Fibroblast of lung (primary cell): Measurements from ENCODE around the gene NAA16. TPM values are rescaled to one million over a fixed set of nuclear protein-coding genes. Genes with fewer than 3 reads are reported as not detected.

Experiments used
- DNase-seq, 2 donors: peaks; one replicate each; pipeline versions ENCODE4 v3.0.0 to v3.0.0-alpha.2; 2010; ENCODE audit warnings: low read depth in 2 of 2
- H2AFZ ChIP-seq: 2 replicates; pipeline ENCODE4 v1.5.1; 2012; ENCODE audit warnings: low read length, control low read depth, inconsistent platforms
- H3K27ac ChIP-seq: 2 replicates; pipeline ENCODE4 v1.5.1; 2011; ENCODE audit warnings: low read length, control low read depth; ENCODE audit not compliant: insufficient read depth
- H3K27me3 ChIP-seq: 2 replicates; pipeline ENCODE4 v1.5.1; 2011; ENCODE audit warnings: mild to moderate bottlenecking, low read length; ENCODE audit not compliant: control insufficient read depth, insufficient read depth
- H3K36me3 ChIP-seq: 2 replicates; pipeline ENCODE4 v1.5.1; 2011; ENCODE audit warnings: low read length; ENCODE audit not compliant: control insufficient read depth, insufficient read depth
- H3K4me1 ChIP-seq: 2 replicates; pipeline ENCODE4 v1.5.1; 2011; ENCODE audit warnings: low read length; ENCODE audit not compliant: control insufficient read depth, insufficient read depth; ENCODE audit errors: extremely low read depth
- H3K4me2 ChIP-seq: 2 replicates; pipeline ENCODE4 v1.5.1; 2011; ENCODE audit warnings: low read length, control low read depth; ENCODE audit not compliant: insufficient read depth; ENCODE audit errors: extremely low read depth
- H3K4me3 ChIP-seq, 4 experiments: fragments of 200-600 bp in 1 of 4; sonication (generic) in 1 of 4; replicated peaks in 1 of 4; 2 replicates each; pipeline ENCODE4 v1.5.1; 2011 to 2016; ENCODE audit warnings: low read length in 4 of 4, low read depth in 3 of 4, mild to moderate bottlenecking in 3 of 4, control low read depth in 2 of 4, inconsistent platforms in 1 of 4, mixed read lengths in 1 of 4; ENCODE audit not compliant: insufficient read depth in 1 of 4; ENCODE audit errors: control extremely low read depth in 1 of 4
- H3K79me2 ChIP-seq: 2 replicates; pipeline ENCODE4 v1.5.1; 2012; ENCODE audit warnings: mild to moderate bottlenecking, low read length, inconsistent platforms; ENCODE audit not compliant: control insufficient read depth, insufficient read depth
- H3K9ac ChIP-seq: 2 replicates; pipeline ENCODE4 v1.5.1; 2011; ENCODE audit warnings: mild to moderate bottlenecking, low read length, control low read depth; ENCODE audit not compliant: insufficient read depth
- H3K9me3 ChIP-seq: 2 replicates; pipeline ENCODE4 v1.5.1; 2012; ENCODE audit warnings: low read depth, low read length; ENCODE audit not compliant: control insufficient read depth, insufficient read depth
- H4K20me1 ChIP-seq: 2 replicates; pipeline ENCODE4 v1.5.1; 2011; ENCODE audit warnings: low read length; ENCODE audit not compliant: control insufficient read depth, insufficient read depth; ENCODE audit errors: extremely low read depth
- CTCF ChIP-seq, 2 donors: IDR thresholded peaks in 1 of 2; conservative IDR thresholded peaks in 1 of 2; 1 replicate in 1 of 2; 2 replicates in 1 of 2; pipeline ENCODE4 v1.5.1; 2011 to 2012; ENCODE audit warnings: low read length in 2 of 2, control low read depth in 1 of 2, inconsistent platforms in 1 of 2, low read depth in 1 of 2, mild to moderate bottlenecking in 1 of 2
- EZH2 ChIP-seq: IDR thresholded peaks from 2 replicates; pipeline ENCODE4 v1.5.1; 2012; ENCODE audit warnings: low read length, control low read depth, mild to moderate bottlenecking; ENCODE audit errors: missing control alignments
- polyA plus RNA-seq, 2 donors: library from polyadenylated mRNA; depleted of rRNA in 1 of 2; stranded (reverse) in 1 of 2; unstranded in 1 of 2; fragments of >200 nt; gene quantifications; 2 replicates each; pipeline ENCODE4 v1.2.1, GENCODE V29; 2011 to 2012; ENCODE audit warnings: missing spikeins in 1 of 2
- total RNA-seq: library from RNA; depleted of rRNA; stranded (reverse); fragments of >200 nt; gene quantifications from 2 replicates; pipeline ENCODE4 v1.2.1, GENCODE V29; 2014

Gene NAA16
- total and polyA plus RNA-seq, 2 donors (not counting 1 experiment from before 2014, with no cell fraction given), result 7.9 to 8.3 TPM

GRCh38 chr13:41356786-41357185, 45.7 kb downstream of the NAA16 start:
- H4K20me1 ChIP-seq, result no peaks in the 10 kb centered on the region
- H3K9ac ChIP-seq, result no peak overlapping the region
- H3K4me2 ChIP-seq, result no peak overlapping the region
- no peak overlapping the region for H3K27ac ChIP-seq
- no peak overlapping the region for H2AFZ ChIP-seq
- H3K79me2 ChIP-seq, result peaks cover 2% of the 10 kb centered on the region
- peaks cover 1% of the 10 kb centered on the region for H3K36me3 ChIP-seq
- H3K27me3 ChIP-seq, result no peaks in the 10 kb centered on the region
- no peak overlapping the region for H3K4me3 ChIP-seq
- TF ChIP-seq EZH2, result no peak
- no peak for TF ChIP-seq CTCF (conservative IDR thresholded peaks at IDR 0.05 in 1 of 2, IDR thresholded peaks at IDR 0.05 in 1 of 2; ENCODE audit: low read depth in 1 of 2, low read length in 2 of 2)
- H3K9me3 ChIP-seq, result no peaks in the 10 kb centered on the region
- DNase-seq, result no peak
- no peaks in the 10 kb centered on the region for H3K4me1 ChIP-seq

DNA sequence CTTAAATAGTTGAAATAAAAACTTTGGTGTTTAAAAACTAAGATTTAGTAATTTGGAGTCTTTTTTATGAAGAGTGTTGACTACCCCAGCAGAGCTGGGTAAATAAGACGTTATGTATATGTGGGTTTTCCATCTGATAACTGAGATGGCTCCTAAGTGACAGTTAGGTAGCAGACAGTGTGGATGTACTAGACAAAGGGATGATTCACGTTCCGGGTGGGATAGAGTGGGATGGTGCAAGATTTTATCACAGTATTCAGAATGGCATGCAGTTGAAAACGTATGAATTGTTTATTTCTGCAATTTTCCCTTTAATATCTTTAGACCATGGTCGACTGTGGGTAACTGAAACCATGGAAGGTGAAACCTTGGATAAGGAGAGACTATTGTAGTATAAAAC, 50.4 kb downstream of the NAA16 start:
- Histone ChIP-seq H3K9me3 (no peaks in the 10 kb centered on the region), H3K4me1 (no peaks in the 10 kb centered on the region), H3K9ac (no peak overlapping the region), H3K4me2 (no peak overlapping the region), H4K20me1 (no peaks in the 10 kb centered on the region), H3K36me3 (no peaks in the 10 kb centered on the region), H2AFZ (no peak overlapping the region), H3K27me3 (no peaks in the 10 kb centered on the region), H3K79me2 (no peaks in the 10 kb centered on the region), H3K4me3 (no peak overlapping the region), H3K27ac (no peak overlapping the region)
- peak in 1 of 2 donors; percentile 23 for DNase-seq
- TF ChIP-seq CTCF (conservative IDR thresholded peaks at IDR 0.05 in 1 of 2, IDR thresholded peaks at IDR 0.05 in 1 of 2; ENCODE audit: low read depth in 1 of 2, low read length in 2 of 2) (no peak), EZH2 (no peak)

DNA sequence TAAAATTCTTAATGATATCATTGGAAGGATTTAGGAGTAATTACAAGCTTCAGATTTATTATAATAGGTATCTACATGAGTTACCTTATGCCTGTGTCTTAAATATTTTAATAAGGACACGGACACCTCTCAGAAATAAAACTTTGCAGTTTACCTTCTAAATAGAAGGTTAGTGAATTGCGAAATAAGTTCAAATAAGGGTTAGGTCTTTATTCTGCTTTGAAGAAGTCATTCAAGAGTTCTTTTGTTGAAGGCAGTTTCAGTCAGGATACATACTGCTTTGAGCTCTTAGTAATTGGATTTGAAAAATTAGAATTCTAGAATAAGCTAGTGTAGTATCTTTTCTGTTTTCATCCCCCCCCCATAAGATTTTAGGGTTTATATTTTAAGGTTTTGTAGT, 53.0 kb downstream of the NAA16 start:
- Histone ChIP-seq H4K20me1 (no peaks in the 10 kb centered on the region), H3K9ac (no peak overlapping the region), H3K9me3 (no peaks in the 10 kb centered on the region), H3K27me3 (no peaks in the 10 kb centered on the region), H3K27ac (no peak overlapping the region), H2AFZ (no peak overlapping the region), H3K79me2 (no peaks in the 10 kb centered on the region), H3K4me2 (no peak overlapping the region), H3K36me3 (no peaks in the 10 kb centered on the region), H3K4me3 (no peak overlapping the region), H3K4me1 (no peaks in the 10 kb centered on the region)
- TF ChIP-seq EZH2 (no peak), CTCF (conservative IDR thresholded peaks at IDR 0.05 in 1 of 2, IDR thresholded peaks at IDR 0.05 in 1 of 2; ENCODE audit: low read depth in 1 of 2, low read length in 2 of 2) (no peak)
- DNase-seq, result no peak
